GM21367 (cell line): ENCODE measurements around the gene DOCK2.
"Not testable (repeated sequence)": the region's sequence is repeated elsewhere in the genome, so short reads cannot be mapped to it uniquely, and the experiment has no call there.

Experiments used
- ATAC-seq: cut with Tn5 transposase; IDR thresholded peaks from one replicate; pipeline ENCODE4 v1.9.1; 2021; ENCODE audit not compliant: unreplicated experiment

DOCK2 gene

GRCh38 chr5:169637085-169637548, at the start of gene DOCK2:
Gene DOCK2, plus strand, starts transcription at chr5:169637275. Its CDS starts 52 bp downstream, at chr5:169637327.
- peak; percentile 91 for ATAC-seq

- no peak for ATAC-seq
Measured at GRCh38 chr5:169590602-169591001, 46.5 kb upstream of the DOCK2 start.

GRCh38 chr5:169591636-169592035, 45.4 kb upstream of the DOCK2 start:
- no peak for ATAC-seq

- no peak for ATAC-seq
Measured at GRCh38 chr5:169592937-169593650, 44.0 kb upstream of the DOCK2 start.

- ATAC-seq = no peak
Measured at GRCh38 chr5:169595172-169595820, 41.8 kb upstream of the DOCK2 start.

- no peak for ATAC-seq
Measured at GRCh38 chr5:169599451-169599850, 37.6 kb upstream of the DOCK2 start.

GRCh38 chr5:169602535-169602934, 34.5 kb upstream of the DOCK2 start:
- ATAC-seq = no peak

- ATAC-seq = no peak
Measured at GRCh38 chr5:169606279-169606678, 30.8 kb upstream of the DOCK2 start.

- ATAC-seq = no peak
Measured at GRCh38 chr5:169607882-169608281, 29.2 kb upstream of the DOCK2 start.

GRCh38 chr5:169609716-169610115, 27.4 kb upstream of the DOCK2 start:
- ATAC-seq = no peak

- no peak for ATAC-seq
Measured at GRCh38 chr5:169610606-169611005, 26.5 kb upstream of the DOCK2 start.

- no peak for ATAC-seq
Measured at GRCh38 chr5:169615561-169615960, 21.5 kb upstream of the DOCK2 start.

- ATAC-seq = not testable (repeated sequence)
Measured at GRCh38 chr5:169624307-169624706, 12.8 kb upstream of the DOCK2 start.

GRCh38 chr5:169626779-169627178, 10.3 kb upstream of the DOCK2 start:
- no peak for ATAC-seq

- ATAC-seq = no peak
Measured at GRCh38 chr5:169627551-169627950, 9.5 kb upstream of the DOCK2 start.

GRCh38 chr5:169628892-169629291, 8.2 kb upstream of the DOCK2 start:
- ATAC-seq = no peak

- no peak for ATAC-seq
Measured at GRCh38 chr5:169629847-169630548, 7.1 kb upstream of the DOCK2 start.

- ATAC-seq = no peak
Measured at GRCh38 chr5:169631360-169631759, 5.7 kb upstream of the DOCK2 start.

- no peak for ATAC-seq
Measured at GRCh38 chr5:169632946-169633345, 4.1 kb upstream of the DOCK2 start.

- ATAC-seq = no peak
Measured at GRCh38 chr5:169634606-169635005, 2.5 kb upstream of the DOCK2 start.

- ATAC-seq = no peak
Measured at GRCh38 chr5:169635936-169636335, 1.1 kb upstream of the DOCK2 start.
